Astrocyte of the spinal cord (primary cell): Measurements from ENCODE around the gene C11orf98.
A peak's percentile ranks its signal among the peaks of the same experiment; 100 is the strongest.

Experiments
- DNase-seq: peaks from one replicate; pipeline ENCODE4 v3.0.0; 2011; ENCODE audit warnings: low read depth, low spot score
- H3K4me3 ChIP-seq: 2 replicates; pipeline ENCODE4 v1.5.1; 2011; ENCODE audit warnings: low read depth, mild to moderate bottlenecking, low read length, moderate library complexity
- CTCF ChIP-seq: IDR thresholded peaks from 2 replicates; pipeline ENCODE4 v1.5.1; 2012; ENCODE audit warnings: low read depth, mild to moderate bottlenecking, low read length, inconsistent platforms
- in situ Hi-C: cut with HindIII; loops from 2 replicates; pipeline ENCODE4 v1.10.0; 2017; ENCODE audit warnings: low sequenced_read_pairs

The C11orf98 gene

GRCh38 chr11:62665075-62665598 lies at the start of gene C11orf98, which contains the start of gene CSKMT:
TSS of gene C11orf98 (minus strand) at chr11:62665210. CDS start at chr11:62665169, 41 bp downstream.
TSS of gene CSKMT (plus strand) at chr11:62665312. CDS start at chr11:62665880, 568 bp downstream.
- DNase-seq = peak; percentile 95
- TF ChIP-seq CTCF = no peak
- peak within 1 kb of the TSS; percentile 95 for H3K4me3 ChIP-seq
- in situ Hi-C loops = no loop called here

- no peak for TF ChIP-seq CTCF
- no peak overlapping the region for H3K4me3 ChIP-seq
- in situ Hi-C loops = no loop called here
- no peak for DNase-seq
These were observed 48.3 kb upstream of the C11orf98 start for GRCh38 chr11:62713343-62713742.

GRCh38 chr11:62712861-62713260 lies 47.9 kb upstream of the C11orf98 start:
- in situ Hi-C loops = no loop called here
- no peak for DNase-seq
- no peak overlapping the region for H3K4me3 ChIP-seq
- no peak for TF ChIP-seq CTCF

- DNase-seq = no peak
- no peak overlapping the region for H3K4me3 ChIP-seq
- no peak for TF ChIP-seq CTCF
- in situ Hi-C loops = no loop called here
These were observed 47.3 kb upstream of the C11orf98 start for GRCh38 chr11:62712276-62712812.

- in situ Hi-C loops = no loop called here
- H3K4me3 ChIP-seq = peak overlapping the region; percentile 54
- TF ChIP-seq CTCF = no peak
- DNase-seq = no peak
These were observed 45.0 kb upstream of the C11orf98 start for GRCh38 chr11:62710001-62710345.

GRCh38 chr11:62709247-62710000 lies 44.4 kb upstream of the C11orf98 start:
- TF ChIP-seq CTCF = no peak

More at GRCh38 chr11:62709247-62710000, 44.4 kb upstream of the C11orf98 start:
- in situ Hi-C loops = no loop called here
- DNase-seq = peak; percentile 98
- peak overlapping the region; percentile 54 for H3K4me3 ChIP-seq
